Naive B cell (primary cell): ENCODE data around the gene PCDH9. TPM values are rescaled to one million over a fixed set of nuclear protein-coding genes. Genes with fewer than 3 reads are reported as not detected.
A peak's percentile ranks its signal among the peaks of the same experiment; 100 is the strongest.

Source experiments
- ATAC-seq, 2 donors: fragments of 150-1000 bp; cut with Tn5 transposase; 2 replicates each; pipeline ENCODE4 v1.10.0; 2021; ENCODE audit warnings: low read depth in 2 of 2, mild to moderate bottlenecking in 2 of 2, moderate library complexity in 2 of 2
- DNase-seq: peaks from one replicate; pipeline ENCODE4 v3.0.0; 2022
- H3K27ac Mint-ChIP-seq, 6 donors: one replicate each; pipeline ENCODE4 v1.8.0; 2020 to 2022; ENCODE audit warnings: mild to moderate bottlenecking in 6 of 6, mixed read lengths in 6 of 6, moderate library complexity in 5 of 6, inconsistent platforms in 2 of 6
- H3K27me3 Mint-ChIP-seq, 3 donors: one replicate each; pipeline ENCODE4 v1.8.0; 2021 to 2022; ENCODE audit warnings: mixed read lengths in 3 of 3, mild to moderate bottlenecking in 1 of 3
- H3K36me3 Mint-ChIP-seq, 2 donors: one replicate each; pipeline ENCODE4 v1.8.0; 2020 to 2022; ENCODE audit warnings: mixed read lengths in 2 of 2, inconsistent platforms in 1 of 2, mild to moderate bottlenecking in 1 of 2
- H3K4me1 Mint-ChIP-seq, 3 donors: one replicate each; pipeline ENCODE4 v1.8.0; 2020 to 2022; ENCODE audit warnings: mixed read lengths in 3 of 3, inconsistent platforms in 1 of 3, mild to moderate bottlenecking in 1 of 3, moderate library complexity in 1 of 3
- H3K4me3 Mint-ChIP-seq, 8 donors: one replicate each; pipeline ENCODE4 v1.8.0; 2020 to 2022; ENCODE audit warnings: mild to moderate bottlenecking in 8 of 8, mixed read lengths in 8 of 8, moderate library complexity in 8 of 8, inconsistent platforms in 2 of 8
- H3K9me3 Mint-ChIP-seq, 7 donors: one replicate each; pipeline ENCODE4 v1.8.0; 2020 to 2022; ENCODE audit warnings: mixed read lengths in 7 of 7, mild to moderate bottlenecking in 5 of 7, inconsistent platforms in 2 of 7, moderate library complexity in 1 of 7
- polyA plus RNA-seq, 6 donors: library from polyadenylated mRNA; unstranded; fragments of 300-500 nt; fragmentation: Illumina TruSeq; gene quantifications; one replicate each; pipeline ENCODE4 v1.2.3, GENCODE V29; 2021; ENCODE audit warnings: low read depth in 6 of 6

PCDH9 gene
- polyA plus RNA-seq, 6 donors from 2014 or later: 49.9 to 70.2 (median 57.2) TPM

GRCh38 chr13:67168384-67168783 lies 61.8 kb downstream of the PCDH9 start:
- Mint-ChIP-seq H3K4me1 (peaks cover 0 to 8% (median 4%) of the 10 kb centered on the region in 3 donors), H3K4me3 (no peak overlapping the region), H3K36me3 (peaks cover 0 to 8% of the 10 kb centered on the region in 2 donors), H3K27ac (no peak overlapping the region), H3K27me3 (no peaks in the 10 kb centered on the region), H3K9me3 (no peaks in the 10 kb centered on the region)
- DNase-seq (no peak), ATAC-seq (no peak)

GRCh38 chr13:67167420-67167819 lies 62.7 kb downstream of the PCDH9 start:
- no peak for DNase-seq
- H3K27me3 Mint-ChIP-seq: no peaks in the 10 kb centered on the region
- no peak overlapping the region for H3K27ac Mint-ChIP-seq
- peaks cover 0 to 8% of the 10 kb centered on the region in 2 donors for H3K36me3 Mint-ChIP-seq
- H3K4me1 Mint-ChIP-seq: peaks cover 0 to 4% (median 4%) of the 10 kb centered on the region in 3 donors
- no peak for ATAC-seq
- no peaks in the 10 kb centered on the region for H3K9me3 Mint-ChIP-seq
- no peak overlapping the region for H3K4me3 Mint-ChIP-seq

GRCh38 chr13:67161176-67161575 lies 69.0 kb downstream of the PCDH9 start:
- H3K27me3 Mint-ChIP-seq: no peaks in the 10 kb centered on the region
- peak overlapping the region in 1 of 6 donors; percentile 4 for H3K27ac Mint-ChIP-seq
- DNase-seq (no peak), ATAC-seq (no peak)
- H3K36me3 Mint-ChIP-seq: peaks cover 0 to 8% of the 10 kb centered on the region in 2 donors
- H3K4me1 Mint-ChIP-seq: peaks cover 0 to 4% (median 0%) of the 10 kb centered on the region in 3 donors
- no peak overlapping the region for H3K4me3 Mint-ChIP-seq
- H3K9me3 Mint-ChIP-seq: peaks cover 0 to 2% (median 0%) of the 10 kb centered on the region in 7 donors

GRCh38 chr13:67158903-67159302 lies 71.2 kb downstream of the PCDH9 start:
- no peak for ATAC-seq
- Mint-ChIP-seq H3K27me3 (no peaks in the 10 kb centered on the region), H3K4me1 (no peaks in the 10 kb centered on the region), H3K27ac (peak overlapping the region in 1 of 6 donors; percentile 33), H3K9me3 (peaks cover 0 to 6% (median 0%) of the 10 kb centered on the region in 7 donors), H3K4me3 (no peak overlapping the region), H3K36me3 (peaks cover 0 to 5% of the 10 kb centered on the region in 2 donors)
- DNase-seq: no peak

GRCh38 chr13:67156723-67157060 lies 73.4 kb downstream of the PCDH9 start:
- peaks cover 0 to 5% of the 10 kb centered on the region in 2 donors for H3K36me3 Mint-ChIP-seq
- H3K4me1 Mint-ChIP-seq: no peaks in the 10 kb centered on the region
- no peak for ATAC-seq
- peak overlapping the region in 1 of 6 donors; percentile 49 for H3K27ac Mint-ChIP-seq
- peaks cover 0 to 6% (median 0%) of the 10 kb centered on the region in 7 donors for H3K9me3 Mint-ChIP-seq
- DNase-seq: no peak
- no peak overlapping the region for H3K4me3 Mint-ChIP-seq
- no peaks in the 10 kb centered on the region for H3K27me3 Mint-ChIP-seq

GRCh38 chr13:67155898-67156722 lies 74.0 kb downstream of the PCDH9 start:
- Mint-ChIP-seq H3K27ac (peak overlapping the region in 1 of 6 donors; percentile 24), H3K4me3 (no peak overlapping the region), H3K4me1 (no peaks in the 10 kb centered on the region), H3K36me3 (peaks cover 0 to 5% of the 10 kb centered on the region in 2 donors), H3K27me3 (no peaks in the 10 kb centered on the region), H3K9me3 (peaks cover 0 to 6% (median 0%) of the 10 kb centered on the region in 7 donors)
- ATAC-seq (no peak), DNase-seq (no peak)

- ATAC-seq (no peak), DNase-seq (no peak)
- Mint-ChIP-seq H3K36me3 (peaks cover 0 to 5% of the 10 kb centered on the region in 2 donors), H3K4me1 (peaks cover 8 to 12% (median 12%) of the 10 kb centered on the region in 3 donors), H3K9me3 (peaks cover 0 to 6% (median 0%) of the 10 kb centered on the region in 7 donors), H3K27ac (no peak overlapping the region), H3K4me3 (no peak overlapping the region), H3K27me3 (no peaks in the 10 kb centered on the region)
These were observed 78.1 kb downstream of the PCDH9 start for GRCh38 chr13:67152085-67152484.

- H3K4me1 Mint-ChIP-seq: peaks cover 13 to 17% (median 16%) of the 10 kb centered on the region in 3 donors
- DNase-seq: no peak
- no peaks in the 10 kb centered on the region for H3K27me3 Mint-ChIP-seq
- peaks cover 0 to 5% of the 10 kb centered on the region in 2 donors for H3K36me3 Mint-ChIP-seq
- H3K9me3 Mint-ChIP-seq: peaks cover 0 to 6% (median 0%) of the 10 kb centered on the region in 7 donors
- ATAC-seq: no peak
- H3K27ac Mint-ChIP-seq: peak overlapping the region in 1 of 6 donors; percentile 53
- no peak overlapping the region for H3K4me3 Mint-ChIP-seq
These were observed 78.5 kb downstream of the PCDH9 start for GRCh38 chr13:67151652-67152051.

- no peak for ATAC-seq
- no peak for DNase-seq
- Mint-ChIP-seq H3K27me3 (no peaks in the 10 kb centered on the region), H3K9me3 (no peaks in the 10 kb centered on the region), H3K36me3 (peaks cover 0 to 5% of the 10 kb centered on the region in 2 donors), H3K4me3 (no peak overlapping the region), H3K4me1 (peaks cover 16 to 21% (median 21%) of the 10 kb centered on the region in 3 donors), H3K27ac (peak overlapping the region in 1 of 6 donors; percentile 2)
These were observed 79.5 kb downstream of the PCDH9 start for GRCh38 chr13:67150608-67151007.

- Mint-ChIP-seq H3K27ac (peak overlapping the region in 4 of 6 donors; percentile 4 to 81 (median 50)), H3K4me3 (peak overlapping the region in 2 of 8 donors; percentile 12 to 74), H3K4me1 (peaks cover 30 to 39% (median 35%) of the 10 kb centered on the region in 3 donors), H3K36me3 (no peaks in the 10 kb centered on the region), H3K9me3 (no peaks in the 10 kb centered on the region), H3K27me3 (no peaks in the 10 kb centered on the region)
- DNase-seq (no peak), ATAC-seq (no peak)
These were observed 82.0 kb downstream of the PCDH9 start for GRCh38 chr13:67148161-67148571.

- Mint-ChIP-seq H3K27ac (peak overlapping the region; percentile 79 to 94 (median 90)), H3K27me3 (no peaks in the 10 kb centered on the region), H3K36me3 (no peaks in the 10 kb centered on the region), H3K9me3 (no peaks in the 10 kb centered on the region), H3K4me3 (peak overlapping the region; percentile 65 to 90 (median 77)), H3K4me1 (peaks cover 30 to 39% (median 35%) of the 10 kb centered on the region in 3 donors)
- DNase-seq (no peak), ATAC-seq (peak; percentile 68 to 70)
These were observed 82.6 kb downstream of the PCDH9 start for GRCh38 chr13:67147342-67148133.

GRCh38 chr13:67146523-67147130 lies 83.5 kb downstream of the PCDH9 start:
- Mint-ChIP-seq H3K4me1 (peaks cover 30 to 39% (median 35%) of the 10 kb centered on the region in 3 donors), H3K27ac (peak overlapping the region; percentile 69 to 94 (median 86)), H3K27me3 (no peaks in the 10 kb centered on the region), H3K9me3 (no peaks in the 10 kb centered on the region), H3K4me3 (peak overlapping the region; percentile 65 to 90 (median 77)), H3K36me3 (no peaks in the 10 kb centered on the region)
- DNase-seq (no peak), ATAC-seq (peak; percentile 25 to 33)

- Mint-ChIP-seq H3K4me1 (peaks cover 30 to 39% (median 35%) of the 10 kb centered on the region in 3 donors), H3K9me3 (no peaks in the 10 kb centered on the region), H3K27me3 (no peaks in the 10 kb centered on the region), H3K27ac (no peak overlapping the region), H3K36me3 (no peaks in the 10 kb centered on the region), H3K4me3 (peak overlapping the region in 2 of 8 donors; percentile 74 to 87)
- ATAC-seq: no peak
- no peak for DNase-seq
These were observed 84.2 kb downstream of the PCDH9 start for GRCh38 chr13:67145950-67146349.
